IgD-negative memory B cell (primary cell): ENCODE data around the gene XYLT1. TPM values are rescaled to one million over a fixed set of nuclear protein-coding genes. Genes with fewer than 3 reads are reported as not detected.

ENCODE experiments used
- H3K27ac Mint-ChIP-seq, 3 donors: one replicate each; pipeline ENCODE4 v1.8.0; 2020 to 2022; ENCODE audit warnings: mild to moderate bottlenecking in 3 of 3, mixed read lengths in 3 of 3, moderate library complexity in 1 of 3
- H3K27me3 Mint-ChIP-seq: one replicate; pipeline ENCODE4 v1.8.0; 2021; ENCODE audit warnings: mixed read lengths
- H3K36me3 Mint-ChIP-seq: one replicate; pipeline ENCODE4 v1.8.0; 2020; ENCODE audit warnings: mild to moderate bottlenecking, mixed read lengths
- H3K4me1 Mint-ChIP-seq, 3 donors: one replicate each; pipeline ENCODE4 v1.8.0; 2020 to 2022; ENCODE audit warnings: mixed read lengths in 3 of 3, mild to moderate bottlenecking in 1 of 3
- H3K4me3 Mint-ChIP-seq, 4 donors: one replicate each; pipeline ENCODE4 v1.8.0; 2020 to 2022; ENCODE audit warnings: mild to moderate bottlenecking in 4 of 4, mixed read lengths in 4 of 4, moderate library complexity in 3 of 4
- H3K9me3 Mint-ChIP-seq, 3 donors: one replicate each; pipeline ENCODE4 v1.8.0; 2020 to 2021; ENCODE audit warnings: mixed read lengths in 3 of 3, mild to moderate bottlenecking in 1 of 3
- polyA plus RNA-seq: library from polyadenylated mRNA; unstranded; fragments of 300-500 nt; fragmentation: Illumina TruSeq; gene quantifications from one replicate; pipeline ENCODE4 v1.2.3, GENCODE V29; 2021

The XYLT1 gene
- polyA plus RNA-seq, 1 donor from 2014 or later = 0.80 TPM

- no peak overlapping the region for H3K4me3 Mint-ChIP-seq
- peaks cover 34% of the 10 kb centered on the region for H3K36me3 Mint-ChIP-seq
- H3K27ac Mint-ChIP-seq = peak overlapping the region in 1 of 3 donors; percentile 53
- peaks cover 1 to 17% (median 9%) of the 10 kb centered on the region in 3 donors for H3K9me3 Mint-ChIP-seq
- H3K27me3 Mint-ChIP-seq = peaks cover 3% of the 10 kb centered on the region
- H3K4me1 Mint-ChIP-seq = peaks cover 4 to 11% (median 8%) of the 10 kb centered on the region in 3 donors
These were observed 345.1 kb downstream of the XYLT1 start for GRCh38 chr16:17125671-17126070.

- peaks cover 10% of the 10 kb centered on the region for H3K36me3 Mint-ChIP-seq
- no peak overlapping the region for H3K4me3 Mint-ChIP-seq
- H3K9me3 Mint-ChIP-seq = peaks cover 0 to 3% (median 3%) of the 10 kb centered on the region in 3 donors
- peaks cover 0 to 2% (median 0%) of the 10 kb centered on the region in 3 donors for H3K4me1 Mint-ChIP-seq
- H3K27me3 Mint-ChIP-seq = no peaks in the 10 kb centered on the region
- H3K27ac Mint-ChIP-seq = no peak overlapping the region
These were observed 352.7 kb downstream of the XYLT1 start for GRCh38 chr16:17117906-17118577.

- H3K9me3 Mint-ChIP-seq = peaks cover 0 to 3% (median 2%) of the 10 kb centered on the region in 3 donors
- H3K4me3 Mint-ChIP-seq = no peak overlapping the region
- H3K36me3 Mint-ChIP-seq = peaks cover 9% of the 10 kb centered on the region
- H3K27ac Mint-ChIP-seq = no peak overlapping the region
- no peaks in the 10 kb centered on the region for H3K27me3 Mint-ChIP-seq
- H3K4me1 Mint-ChIP-seq = no peaks in the 10 kb centered on the region
These were observed 354.0 kb downstream of the XYLT1 start for GRCh38 chr16:17116595-17117322.

- peaks cover 12% of the 10 kb centered on the region for H3K36me3 Mint-ChIP-seq
- no peaks in the 10 kb centered on the region for H3K9me3 Mint-ChIP-seq
- H3K4me3 Mint-ChIP-seq = no peak overlapping the region
- peaks cover 0 to 6% (median 5%) of the 10 kb centered on the region in 3 donors for H3K4me1 Mint-ChIP-seq
- H3K27ac Mint-ChIP-seq = peak overlapping the region in 1 of 3 donors; percentile 46
- no peaks in the 10 kb centered on the region for H3K27me3 Mint-ChIP-seq
These were observed 361.3 kb downstream of the XYLT1 start for GRCh38 chr16:17109413-17109812.

- H3K4me3 Mint-ChIP-seq = no peak overlapping the region
- peaks cover 2 to 9% (median 7%) of the 10 kb centered on the region in 3 donors for H3K4me1 Mint-ChIP-seq
- peaks cover 12% of the 10 kb centered on the region for H3K36me3 Mint-ChIP-seq
- H3K27me3 Mint-ChIP-seq = no peaks in the 10 kb centered on the region
- no peak overlapping the region for H3K27ac Mint-ChIP-seq
- H3K9me3 Mint-ChIP-seq = no peaks in the 10 kb centered on the region
These were observed 362.2 kb downstream of the XYLT1 start for GRCh38 chr16:17108596-17108995.

- Mint-ChIP-seq H3K27me3 (no peaks in the 10 kb centered on the region), H3K9me3 (no peaks in the 10 kb centered on the region), H3K4me3 (no peak overlapping the region), H3K27ac (peak overlapping the region in 1 of 3 donors; percentile 71), H3K4me1 (peaks cover 7 to 11% (median 7%) of the 10 kb centered on the region in 3 donors), H3K36me3 (peaks cover 12% of the 10 kb centered on the region)
These were observed 363.3 kb downstream of the XYLT1 start for GRCh38 chr16:17107450-17107849.

- peaks cover 5% of the 10 kb centered on the region for H3K36me3 Mint-ChIP-seq
- H3K27me3 Mint-ChIP-seq = no peaks in the 10 kb centered on the region
- no peak overlapping the region for H3K27ac Mint-ChIP-seq
- peaks cover 0 to 3% (median 0%) of the 10 kb centered on the region in 3 donors for H3K9me3 Mint-ChIP-seq
- H3K4me1 Mint-ChIP-seq = peaks cover 7 to 11% (median 7%) of the 10 kb centered on the region in 3 donors
- H3K4me3 Mint-ChIP-seq = no peak overlapping the region
These were observed 364.4 kb downstream of the XYLT1 start for GRCh38 chr16:17106243-17106791.

GRCh38 chr16:17105239-17105797, 365.4 kb downstream of the XYLT1 start:
- H3K27ac Mint-ChIP-seq = peak overlapping the region in 1 of 3 donors; percentile 26
- peaks cover 0 to 6% (median 0%) of the 10 kb centered on the region in 3 donors for H3K9me3 Mint-ChIP-seq
- H3K36me3 Mint-ChIP-seq = peaks cover 5% of the 10 kb centered on the region
- no peaks in the 10 kb centered on the region for H3K27me3 Mint-ChIP-seq
- no peak overlapping the region for H3K4me3 Mint-ChIP-seq
- peaks cover 7 to 11% (median 7%) of the 10 kb centered on the region in 3 donors for H3K4me1 Mint-ChIP-seq

GRCh38 chr16:17104654-17105053, 366.1 kb downstream of the XYLT1 start:
- peaks cover 7 to 11% (median 7%) of the 10 kb centered on the region in 3 donors for H3K4me1 Mint-ChIP-seq
- no peak overlapping the region for H3K4me3 Mint-ChIP-seq
- peak overlapping the region in 1 of 3 donors; percentile 91 for H3K27ac Mint-ChIP-seq
- H3K9me3 Mint-ChIP-seq = peaks cover 0 to 6% (median 0%) of the 10 kb centered on the region in 3 donors
- peaks cover 2% of the 10 kb centered on the region for H3K36me3 Mint-ChIP-seq
- no peaks in the 10 kb centered on the region for H3K27me3 Mint-ChIP-seq

- Mint-ChIP-seq H3K27ac (no peak overlapping the region), H3K27me3 (no peaks in the 10 kb centered on the region), H3K9me3 (peaks cover 0 to 6% (median 0%) of the 10 kb centered on the region in 3 donors), H3K36me3 (peaks cover 4% of the 10 kb centered on the region), H3K4me3 (no peak overlapping the region), H3K4me1 (peaks cover 7 to 11% (median 7%) of the 10 kb centered on the region in 3 donors)
These were observed 367.5 kb downstream of the XYLT1 start for GRCh38 chr16:17103216-17103615.

- H3K4me3 Mint-ChIP-seq = no peak overlapping the region
- peaks cover 0 to 6% (median 0%) of the 10 kb centered on the region in 3 donors for H3K9me3 Mint-ChIP-seq
- H3K27ac Mint-ChIP-seq = peak overlapping the region in 1 of 3 donors; percentile 53
- peaks cover 4% of the 10 kb centered on the region for H3K36me3 Mint-ChIP-seq
- H3K4me1 Mint-ChIP-seq = peaks cover 7 to 10% (median 7%) of the 10 kb centered on the region in 3 donors
- H3K27me3 Mint-ChIP-seq = no peaks in the 10 kb centered on the region
These were observed 369.1 kb downstream of the XYLT1 start for GRCh38 chr16:17101646-17102045.

GRCh38 chr16:17098685-17099084, 372.1 kb downstream of the XYLT1 start:
- Mint-ChIP-seq H3K27me3 (no peaks in the 10 kb centered on the region), H3K4me1 (peaks cover 3 to 5% (median 3%) of the 10 kb centered on the region in 3 donors), H3K4me3 (no peak overlapping the region), H3K27ac (no peak overlapping the region), H3K9me3 (peaks cover 0 to 6% (median 0%) of the 10 kb centered on the region in 3 donors), H3K36me3 (peaks cover 4% of the 10 kb centered on the region)

GRCh38 chr16:17084130-17084529, 386.6 kb downstream of the XYLT1 start:
- H3K36me3 Mint-ChIP-seq = peaks cover 3% of the 10 kb centered on the region
- peaks cover 0 to 2% (median 0%) of the 10 kb centered on the region in 3 donors for H3K9me3 Mint-ChIP-seq
- H3K27me3 Mint-ChIP-seq = no peaks in the 10 kb centered on the region
- peaks cover 0 to 10% (median 4%) of the 10 kb centered on the region in 3 donors for H3K4me1 Mint-ChIP-seq
- no peak overlapping the region for H3K4me3 Mint-ChIP-seq
- H3K27ac Mint-ChIP-seq = no peak overlapping the region

GRCh38 chr16:17083628-17084027, 387.1 kb downstream of the XYLT1 start:
- no peak overlapping the region for H3K27ac Mint-ChIP-seq
- peaks cover 0 to 10% (median 4%) of the 10 kb centered on the region in 3 donors for H3K4me1 Mint-ChIP-seq
- peaks cover 3% of the 10 kb centered on the region for H3K36me3 Mint-ChIP-seq
- peaks cover 0 to 2% (median 0%) of the 10 kb centered on the region in 3 donors for H3K9me3 Mint-ChIP-seq
- no peak overlapping the region for H3K4me3 Mint-ChIP-seq
- no peaks in the 10 kb centered on the region for H3K27me3 Mint-ChIP-seq
